Measurements from ENCODE around the gene MOBP.

DNA sequence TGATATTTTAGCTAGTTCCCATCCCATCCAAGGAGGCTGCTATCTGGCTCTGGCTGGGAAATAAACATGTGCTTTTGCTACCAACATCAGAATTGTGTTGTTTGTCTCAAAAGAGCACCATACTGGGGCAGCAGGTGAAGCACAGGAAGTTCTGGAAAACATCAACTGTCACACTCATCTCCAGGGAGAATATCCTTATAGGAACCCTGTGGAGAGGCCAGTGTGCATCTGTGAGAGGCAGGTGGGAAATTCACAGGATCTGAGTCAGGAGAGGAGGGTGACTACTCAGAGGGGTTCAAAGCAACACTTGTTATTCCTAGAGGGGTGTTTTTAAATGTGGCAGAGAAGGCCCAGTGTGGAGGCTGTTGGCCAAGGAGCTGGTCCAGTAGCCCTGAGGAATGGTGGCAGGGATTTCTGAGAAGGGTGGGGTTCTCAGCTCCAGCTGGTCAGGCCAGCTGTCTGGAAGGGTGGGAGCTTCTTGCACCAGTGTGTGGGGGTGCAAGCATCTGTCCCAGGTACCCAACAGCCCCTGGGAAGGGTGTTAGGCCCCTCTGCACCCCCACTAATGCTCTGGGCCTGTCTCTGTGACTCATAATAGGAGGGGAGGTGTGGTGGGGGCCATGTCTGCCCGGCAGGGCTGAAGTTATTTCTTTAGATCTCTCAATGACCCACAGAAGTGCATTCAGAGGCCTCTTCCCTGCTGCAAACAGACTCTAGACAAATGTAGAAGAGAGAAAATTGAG, 32.3 kb upstream of the MOBP start:
- TF ChIP-seq TCF7L2 (IDR thresholded peaks at IDR 0.05; ENCODE audit: borderline replicate concordance, extremely low read depth, insufficient read depth, insufficient read length) (no peak), POLR2A (IDR thresholded peaks at IDR 0.05; ENCODE audit: borderline replicate concordance, extremely low read depth, insufficient read depth, insufficient read length) (no peak), SP1 (IDR thresholded peaks at IDR 0.05; ENCODE audit: low read depth) (no peak), RAD21 (IDR thresholded peaks at IDR 0.05; ENCODE audit: low read depth) (no peak), POLR2AphosphoS5 (IDR thresholded peaks at IDR 0.05; ENCODE audit: low read depth, low read length) (no peak), ZFX (IDR thresholded peaks at IDR 0.05) (no peak), EZH2 (IDR thresholded peaks at IDR 0.05) (no peak)
- TF ChIP-seq, protein P1, sequence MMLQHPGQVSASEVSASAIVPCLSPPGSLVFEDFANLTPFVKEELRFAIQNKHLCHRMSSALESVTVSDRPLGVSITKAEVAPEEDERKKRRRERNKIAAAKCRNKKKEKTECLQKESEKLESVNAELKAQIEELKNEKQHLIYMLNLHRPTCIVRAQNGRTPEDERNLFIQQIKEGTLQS (IDR thresholded peaks at IDR 0.05), result no peak
- TF ChIP-seq, protein P2, sequence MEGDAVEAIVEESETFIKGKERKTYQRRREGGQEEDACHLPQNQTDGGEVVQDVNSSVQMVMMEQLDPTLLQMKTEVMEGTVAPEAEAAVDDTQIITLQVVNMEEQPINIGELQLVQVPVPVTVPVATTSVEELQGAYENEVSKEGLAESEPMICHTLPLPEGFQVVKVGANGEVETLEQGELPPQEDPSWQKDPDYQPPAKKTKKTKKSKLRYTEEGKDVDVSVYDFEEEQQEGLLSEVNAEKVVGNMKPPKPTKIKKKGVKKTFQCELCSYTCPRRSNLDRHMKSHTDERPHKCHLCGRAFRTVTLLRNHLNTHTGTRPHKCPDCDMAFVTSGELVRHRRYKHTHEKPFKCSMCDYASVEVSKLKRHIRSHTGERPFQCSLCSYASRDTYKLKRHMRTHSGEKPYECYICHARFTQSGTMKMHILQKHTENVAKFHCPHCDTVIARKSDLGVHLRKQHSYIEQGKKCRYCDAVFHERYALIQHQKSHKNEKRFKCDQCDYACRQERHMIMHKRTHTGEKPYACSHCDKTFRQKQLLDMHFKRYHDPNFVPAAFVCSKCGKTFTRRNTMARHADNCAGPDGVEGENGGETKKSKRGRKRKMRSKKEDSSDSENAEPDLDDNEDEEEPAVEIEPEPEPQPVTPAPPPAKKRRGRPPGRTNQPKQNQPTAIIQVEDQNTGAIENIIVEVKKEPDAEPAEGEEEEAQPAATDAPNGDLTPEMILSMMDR (IDR thresholded peaks at IDR 0.05 in 2 of 3, conservative IDR thresholded peaks at IDR 0.05 in 1 of 3; ENCODE audit: borderline replicate concordance in 1 of 3, insufficient read depth in 1 of 3, low read depth in 2 of 3, low read length in 2 of 3), result no peak
- TF ChIP-seq, protein P3, sequence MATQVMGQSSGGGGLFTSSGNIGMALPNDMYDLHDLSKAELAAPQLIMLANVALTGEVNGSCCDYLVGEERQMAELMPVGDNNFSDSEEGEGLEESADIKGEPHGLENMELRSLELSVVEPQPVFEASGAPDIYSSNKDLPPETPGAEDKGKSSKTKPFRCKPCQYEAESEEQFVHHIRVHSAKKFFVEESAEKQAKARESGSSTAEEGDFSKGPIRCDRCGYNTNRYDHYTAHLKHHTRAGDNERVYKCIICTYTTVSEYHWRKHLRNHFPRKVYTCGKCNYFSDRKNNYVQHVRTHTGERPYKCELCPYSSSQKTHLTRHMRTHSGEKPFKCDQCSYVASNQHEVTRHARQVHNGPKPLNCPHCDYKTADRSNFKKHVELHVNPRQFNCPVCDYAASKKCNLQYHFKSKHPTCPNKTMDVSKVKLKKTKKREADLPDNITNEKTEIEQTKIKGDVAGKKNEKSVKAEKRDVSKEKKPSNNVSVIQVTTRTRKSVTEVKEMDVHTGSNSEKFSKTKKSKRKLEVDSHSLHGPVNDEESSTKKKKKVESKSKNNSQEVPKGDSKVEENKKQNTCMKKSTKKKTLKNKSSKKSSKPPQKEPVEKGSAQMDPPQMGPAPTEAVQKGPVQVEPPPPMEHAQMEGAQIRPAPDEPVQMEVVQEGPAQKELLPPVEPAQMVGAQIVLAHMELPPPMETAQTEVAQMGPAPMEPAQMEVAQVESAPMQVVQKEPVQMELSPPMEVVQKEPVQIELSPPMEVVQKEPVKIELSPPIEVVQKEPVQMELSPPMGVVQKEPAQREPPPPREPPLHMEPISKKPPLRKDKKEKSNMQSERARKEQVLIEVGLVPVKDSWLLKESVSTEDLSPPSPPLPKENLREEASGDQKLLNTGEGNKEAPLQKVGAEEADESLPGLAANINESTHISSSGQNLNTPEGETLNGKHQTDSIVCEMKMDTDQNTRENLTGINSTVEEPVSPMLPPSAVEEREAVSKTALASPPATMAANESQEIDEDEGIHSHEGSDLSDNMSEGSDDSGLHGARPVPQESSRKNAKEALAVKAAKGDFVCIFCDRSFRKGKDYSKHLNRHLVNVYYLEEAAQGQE (IDR thresholded peaks at IDR 0.05; ENCODE audit: low read depth), result no peak
